Measurements from ENCODE around the gene FBXL17.

- TF ChIP-seq CTCF (conservative IDR thresholded peaks at IDR 0.05; ENCODE audit: low read depth, low read length) (no peak), EZH2 (IDR thresholded peaks at IDR 0.05; ENCODE audit: low read length, unreplicated experiment) (no peak), EZH2phosphoT487 (IDR thresholded peaks at IDR 0.05; ENCODE audit: borderline replicate concordance, low read length) (no peak)
Measured at GRCh38 chr5:107878661-107879060, 503.2 kb downstream of the FBXL17 start.
